GM15510 (cell line): Measurements from ENCODE around the gene NUDT1.
A peak's percentile ranks its signal among the peaks of the same experiment; 100 is the strongest.

Experiments used
- POLR2A ChIP-seq: IDR thresholded peaks from 3 replicates; pipeline ENCODE4 v1.6.1; 2011; ENCODE audit warnings: borderline replicate concordance; ENCODE audit not compliant: insufficient read length; ENCODE audit errors: extremely low read depth

NUDT1 gene

GRCh38 chr7:2229467-2229866 is 12.6 kb upstream of the NUDT1 start:
- no peak for TF ChIP-seq POLR2A

GRCh38 chr7:2230226-2230625 is 11.8 kb upstream of the NUDT1 start:
- TF ChIP-seq POLR2A: no peak

- TF ChIP-seq POLR2A: no peak
Measured at GRCh38 chr7:2230882-2231281, 11.1 kb upstream of the NUDT1 start.

- no peak for TF ChIP-seq POLR2A
Measured at GRCh38 chr7:2231992-2232765, 9.8 kb upstream of the NUDT1 start.

GRCh38 chr7:2232766-2233520 is 9.1 kb upstream of the NUDT1 start, which contains the start of gene MAD1L1:
TSS of gene MAD1L1 (minus strand) at chr7:2232945. CDS start at chr7:2230133, 2,812 bp downstream.
- TF ChIP-seq POLR2A: peak; percentile 85

GRCh38 chr7:2233926-2234325 is 8.1 kb upstream of the NUDT1 start:
- TF ChIP-seq POLR2A: no peak

GRCh38 chr7:2237109-2237602 is 4.9 kb upstream of the NUDT1 start:
- TF ChIP-seq POLR2A: no peak

- no peak for TF ChIP-seq POLR2A
Measured at GRCh38 chr7:2239242-2239641, 2.8 kb upstream of the NUDT1 start.

GRCh38 chr7:2242541-2243429 is 759 bp downstream of the NUDT1 start:
- TF ChIP-seq POLR2A: no peak

- TF ChIP-seq POLR2A: no peak
Measured at GRCh38 chr7:2243458-2243857, 1.4 kb downstream of the NUDT1 start.

- TF ChIP-seq POLR2A: no peak
Measured at GRCh38 chr7:2244404-2244995, 2.5 kb downstream of the NUDT1 start.

- no peak for TF ChIP-seq POLR2A
Measured at GRCh38 chr7:2245883-2246675, 4.1 kb downstream of the NUDT1 start.

GRCh38 chr7:2247141-2247995 is 5.3 kb downstream of the NUDT1 start:
- no peak for TF ChIP-seq POLR2A
